GM13976 (cell line): ENCODE measurements around the gene DARS1.

Experiments
- DNase-seq: peaks from one replicate; pipeline ENCODE4 v3.0.0; 2012; ENCODE audit warnings: low spot score
- in situ Hi-C: fragments of 300-500 bp; cut with MboI; formaldehyde crosslinking; loops from one replicate; pipeline ENCODE4 v1.12.0; 2022; ENCODE audit warnings: low sequenced_read_pairs, mixed read lengths, inconsistent platforms; ENCODE audit not compliant: unreplicated experiment
- TF ChIP-seq, protein P1 (sequence below): IDR thresholded peaks from 2 replicates; pipeline ENCODE4 v1.5.1; 2012; ENCODE audit warnings: borderline replicate concordance, mild to moderate bottlenecking; ENCODE audit not compliant: insufficient read depth; ENCODE audit errors: extremely low read depth, missing control alignments, control extremely low read depth

Gene DARS1

DNA sequence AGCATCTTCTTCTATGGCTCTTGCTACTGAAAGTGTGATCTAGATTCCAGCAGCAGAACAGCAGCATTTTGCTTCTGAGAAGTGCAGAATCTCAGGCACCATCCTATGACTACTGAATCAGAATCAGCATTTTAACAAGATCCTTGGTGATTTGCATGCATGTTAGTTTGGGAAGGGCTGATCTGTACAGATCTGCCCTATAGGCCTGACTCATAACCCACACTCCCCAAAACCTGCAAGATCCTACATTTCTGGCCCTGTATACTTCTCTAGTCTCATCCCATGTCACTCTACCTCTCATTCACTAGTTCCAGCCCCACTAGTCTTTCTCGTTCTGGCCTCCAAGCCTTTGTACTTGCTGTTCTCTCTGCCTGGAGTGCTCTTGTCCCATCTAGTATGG lies 15.7 kb upstream of the DARS1 start:
- TF ChIP-seq, protein P1, sequence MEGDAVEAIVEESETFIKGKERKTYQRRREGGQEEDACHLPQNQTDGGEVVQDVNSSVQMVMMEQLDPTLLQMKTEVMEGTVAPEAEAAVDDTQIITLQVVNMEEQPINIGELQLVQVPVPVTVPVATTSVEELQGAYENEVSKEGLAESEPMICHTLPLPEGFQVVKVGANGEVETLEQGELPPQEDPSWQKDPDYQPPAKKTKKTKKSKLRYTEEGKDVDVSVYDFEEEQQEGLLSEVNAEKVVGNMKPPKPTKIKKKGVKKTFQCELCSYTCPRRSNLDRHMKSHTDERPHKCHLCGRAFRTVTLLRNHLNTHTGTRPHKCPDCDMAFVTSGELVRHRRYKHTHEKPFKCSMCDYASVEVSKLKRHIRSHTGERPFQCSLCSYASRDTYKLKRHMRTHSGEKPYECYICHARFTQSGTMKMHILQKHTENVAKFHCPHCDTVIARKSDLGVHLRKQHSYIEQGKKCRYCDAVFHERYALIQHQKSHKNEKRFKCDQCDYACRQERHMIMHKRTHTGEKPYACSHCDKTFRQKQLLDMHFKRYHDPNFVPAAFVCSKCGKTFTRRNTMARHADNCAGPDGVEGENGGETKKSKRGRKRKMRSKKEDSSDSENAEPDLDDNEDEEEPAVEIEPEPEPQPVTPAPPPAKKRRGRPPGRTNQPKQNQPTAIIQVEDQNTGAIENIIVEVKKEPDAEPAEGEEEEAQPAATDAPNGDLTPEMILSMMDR: no peak
- DNase-seq: no peak
- in situ Hi-C loops: no loop called here

DNA sequence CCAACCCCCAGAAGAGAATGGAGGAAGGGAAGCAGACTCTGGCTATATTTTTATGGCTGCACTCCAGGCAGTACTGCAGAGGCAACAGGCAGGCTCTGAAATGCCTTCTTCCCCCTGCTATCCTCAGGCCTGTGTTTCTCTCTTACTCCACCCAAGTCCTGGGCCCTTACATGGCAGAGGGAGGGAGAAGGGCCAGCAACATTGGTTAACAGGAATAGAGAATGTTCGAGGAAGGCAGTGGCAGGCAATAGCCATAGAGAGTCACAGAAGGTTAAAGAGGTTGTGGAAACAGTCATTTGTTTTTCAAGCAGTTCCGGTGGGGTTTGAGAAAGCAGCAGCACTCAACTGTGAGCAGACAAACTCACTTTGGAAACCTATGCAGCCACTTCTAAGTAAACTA lies 15.1 kb upstream of the DARS1 start:
- TF ChIP-seq, protein P1: no peak
- DNase-seq: no peak
- in situ Hi-C loops: no loop called here

DNA sequence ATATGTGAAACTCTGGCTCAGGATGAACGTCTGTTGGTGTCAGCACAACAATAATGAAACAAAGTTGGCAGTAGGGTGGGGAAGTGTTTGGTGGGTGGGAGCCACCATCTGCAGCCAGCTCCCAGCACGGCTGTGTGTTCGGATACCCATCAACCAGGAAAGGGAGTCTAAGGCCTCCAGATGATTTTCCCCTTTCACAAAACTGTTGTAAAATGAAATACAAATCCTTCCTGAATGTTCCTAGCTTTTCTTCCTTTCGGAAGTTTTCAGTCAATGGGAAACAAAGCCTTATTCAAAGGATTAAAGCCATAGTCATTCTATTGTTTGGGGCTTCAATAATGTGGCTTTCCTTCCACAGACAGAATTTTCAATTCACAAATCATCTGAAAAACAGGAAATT lies 14.5 kb upstream of the DARS1 start:
- in situ Hi-C loops: no loop called here
- no peak for DNase-seq
- TF ChIP-seq, protein P1: no peak

DNA sequence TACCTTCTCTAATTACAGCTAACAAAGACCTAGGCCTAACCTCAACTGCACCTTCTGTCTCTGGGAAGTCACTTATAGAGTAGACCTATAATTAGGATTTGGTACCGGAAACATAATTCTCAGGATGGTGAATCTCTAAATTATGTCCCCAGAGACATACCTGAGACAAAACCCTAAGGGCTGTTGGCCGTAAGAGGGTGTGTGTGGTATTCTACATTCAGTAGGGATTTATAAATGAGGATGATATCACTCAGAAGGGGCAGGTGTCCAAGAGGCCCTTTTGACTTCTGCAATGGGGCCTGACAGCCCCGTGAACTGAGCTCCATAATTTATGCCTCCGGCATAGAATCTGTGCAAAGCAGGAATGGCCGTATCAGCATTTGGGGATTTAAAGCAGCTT lies 13.5 kb upstream of the DARS1 start:
- TF ChIP-seq, protein P1: no peak
- DNase-seq: no peak
- in situ Hi-C loops: no loop called here

DNA sequence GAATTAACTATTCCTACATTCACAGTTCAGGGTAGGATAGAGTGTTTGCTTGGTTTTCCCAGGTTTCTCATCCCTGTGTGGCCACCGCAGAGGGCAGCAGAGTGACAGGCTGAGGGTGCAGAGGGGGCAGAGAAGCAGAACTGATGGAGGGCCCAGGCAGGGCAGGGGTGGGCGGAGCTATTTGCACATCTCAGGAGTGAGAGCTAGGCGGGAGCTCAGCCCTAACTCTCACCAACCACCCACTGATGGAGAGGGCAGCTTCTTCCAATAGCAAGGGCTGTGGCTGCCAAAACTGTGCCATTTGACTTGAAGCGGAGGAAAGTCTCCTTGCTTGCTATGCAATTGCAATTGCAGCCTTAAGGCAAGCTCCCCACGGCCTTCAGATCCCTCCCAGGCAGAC lies 12.0 kb upstream of the DARS1 start:
- DNase-seq: peak; percentile 34
- in situ Hi-C loops: no loop called here
- TF ChIP-seq, protein P1: peak; percentile 11

DNA sequence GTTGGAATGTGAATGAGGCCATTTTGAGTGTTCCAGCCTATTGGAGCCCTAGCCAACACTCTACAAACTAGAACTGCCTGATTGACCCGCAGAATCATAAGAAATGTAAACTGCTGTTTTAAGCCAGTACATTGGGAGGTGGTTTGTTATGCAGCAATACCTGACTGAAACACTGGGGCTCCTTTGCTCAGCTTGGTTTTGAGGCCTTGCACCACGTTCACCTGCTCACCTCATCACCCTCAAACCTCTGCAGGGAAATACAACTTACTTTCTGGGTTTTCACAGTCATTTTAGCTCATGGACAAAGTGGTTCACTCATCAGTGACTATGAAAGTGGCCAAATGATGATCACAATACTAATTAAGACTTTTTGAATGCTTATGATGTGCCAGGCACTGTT lies 10.9 kb upstream of the DARS1 start:
- TF ChIP-seq, protein P1: no peak
- DNase-seq: no peak
- in situ Hi-C loops: no loop called here

DNA sequence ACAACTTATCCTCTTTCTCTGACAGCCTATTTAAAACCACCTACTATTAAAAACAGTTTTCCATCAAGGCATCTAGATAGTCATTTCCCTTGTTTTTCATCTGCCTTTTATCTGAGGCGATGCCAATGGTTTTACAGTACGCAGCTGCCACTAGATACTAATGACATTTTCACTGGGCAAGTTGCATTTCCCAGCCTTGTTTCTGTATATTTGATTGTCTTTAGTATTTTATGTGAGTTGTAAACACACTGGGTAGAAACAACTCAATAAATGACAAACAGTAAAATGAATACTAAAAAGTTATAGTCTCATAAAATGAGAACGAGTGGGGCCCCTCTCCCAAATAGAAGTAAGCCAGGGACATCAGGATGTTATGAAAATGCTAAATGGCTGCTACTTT lies 8.9 kb upstream of the DARS1 start:
- TF ChIP-seq, protein P1: no peak
- no peak for DNase-seq
- in situ Hi-C loops: no loop called here
